ENCODE measurements around the gene MTMR6. TPM values are rescaled to one million over a fixed set of nuclear protein-coding genes. Genes with fewer than 3 reads are reported as not detected.
A peak's percentile ranks its signal among the peaks of the same experiment; 100 is the strongest.

Gene MTMR6
- total RNA-seq, 4 donors from 2014 or later, result 25.1 to 34.1 (median 28.5) TPM

- Histone ChIP-seq H3K27me3 (no peaks in the 10 kb centered on the region), H3K36me3 (no peaks in the 10 kb centered on the region), H3K4me1 (peaks cover 9 to 15% of the 10 kb centered on the region in 2 donors), H3K27ac (no peak overlapping the region), H3K9me3 (no peaks in the 10 kb centered on the region), H3K4me3 (replicated peaks in 1 of 3) (no peak overlapping the region)
- DNase-seq, result no peak
- intact Hi-C loops (cut with DNase I), result no loop called here
- TF ChIP-seq CTCF (IDR thresholded peaks at IDR 0.05) (no peak), POLR2A (IDR thresholded peaks at IDR 0.05) (no peak)
Measured at GRCh38 chr13:25280396-25280795, 6.9 kb downstream of the MTMR6 start.

GRCh38 chr13:25276748-25277147, 10.5 kb downstream of the MTMR6 start:
- no peak overlapping the region for H3K27ac ChIP-seq
- H3K27me3 ChIP-seq, result no peaks in the 10 kb centered on the region
- 97% methylated on average over 2 of the region's 2 CpGs for WGBS, 2 donors
- DNase-seq, result no peak
- peaks cover 8 to 9% of the 10 kb centered on the region in 2 donors for H3K4me1 ChIP-seq
- peaks cover 0 to 7% of the 10 kb centered on the region in 2 donors for H3K36me3 ChIP-seq
- H3K4me3 ChIP-seq (replicated peaks in 1 of 3), result no peak overlapping the region
- no peaks in the 10 kb centered on the region for H3K9me3 ChIP-seq
- intact Hi-C loops (cut with DNase I), result no loop called here
- no peak for TF ChIP-seq CTCF (IDR thresholded peaks at IDR 0.05)

- Histone ChIP-seq H3K27ac (no peak overlapping the region), H3K9me3 (no peaks in the 10 kb centered on the region), H3K4me1 (no peaks in the 10 kb centered on the region), H3K4me3 (replicated peaks in 1 of 3) (no peak overlapping the region), H3K27me3 (no peaks in the 10 kb centered on the region), H3K36me3 (peaks cover 0 to 26% of the 10 kb centered on the region in 2 donors)
- intact Hi-C loops (cut with DNase I), result no loop called here
- TF ChIP-seq CTCF (IDR thresholded peaks at IDR 0.05) (no peak), POLR2A (IDR thresholded peaks at IDR 0.05) (no peak)
- WGBS, 2 donors, result 86 to 93% methylated on average over 4 to 5 of the region's 6 CpGs
- DNase-seq, result no peak
Measured at GRCh38 chr13:25268561-25268960, 18.7 kb downstream of the MTMR6 start.

- Histone ChIP-seq H3K4me3 (replicated peaks in 1 of 3) (no peak overlapping the region), H3K27ac (no peak overlapping the region), H3K36me3 (peaks cover 0 to 29% of the 10 kb centered on the region in 2 donors), H3K27me3 (no peaks in the 10 kb centered on the region), H3K4me1 (no peaks in the 10 kb centered on the region), H3K9me3 (no peaks in the 10 kb centered on the region)
- TF ChIP-seq POLR2A (IDR thresholded peaks at IDR 0.05), result no peak
- peak in 1 of 6 experiments; percentile 6 for TF ChIP-seq CTCF (IDR thresholded peaks at IDR 0.05)
- 90 to 91% methylated on average over 1 of the region's 1 CpG for WGBS, 2 donors
- intact Hi-C loops (cut with DNase I), result no loop called here
- no peak for DNase-seq
Measured at GRCh38 chr13:25267715-25268114, 19.6 kb downstream of the MTMR6 start.

- TF ChIP-seq CTCF (IDR thresholded peaks at IDR 0.05) (no peak), POLR2A (IDR thresholded peaks at IDR 0.05) (no peak)
- intact Hi-C loops (cut with DNase I), result no loop called here
- H3K9me3 ChIP-seq, result no peaks in the 10 kb centered on the region
- no peak overlapping the region for H3K27ac ChIP-seq
- no peak for DNase-seq
- no peaks in the 10 kb centered on the region for H3K27me3 ChIP-seq
- no peak overlapping the region for H3K4me3 ChIP-seq (replicated peaks in 1 of 3)
- WGBS, 2 donors, result 93 to 94% methylated on average over 5 of the region's 5 CpGs
- H3K36me3 ChIP-seq, result peaks cover 0 to 29% of the 10 kb centered on the region in 2 donors
- H3K4me1 ChIP-seq, result no peaks in the 10 kb centered on the region
Measured at GRCh38 chr13:25266706-25267105, 20.6 kb downstream of the MTMR6 start.

Data from thyroid gland (tissue), 4 donors.